GM19467 (cell line): Measurements from ENCODE around the gene SNRNP48.

ENCODE experiments used
- ATAC-seq: cut with Tn5 transposase; IDR thresholded peaks from one replicate; pipeline ENCODE4 v1.9.1; 2021; ENCODE audit warnings: mild to moderate bottlenecking, moderate library complexity; ENCODE audit not compliant: unreplicated experiment

The SNRNP48 gene

GRCh38 chr6:7589949-7590917, at the start of gene SNRNP48:
SNRNP48 (plus strand) TSS chr6:7590198; CDS start chr6:7590258, 60 bp downstream.
- peak; percentile 99 for ATAC-seq

- no peak for ATAC-seq
These were observed 49.4 kb upstream of the SNRNP48 start for GRCh38 chr6:7540595-7540994.

- ATAC-seq = no peak
These were observed 48.6 kb upstream of the SNRNP48 start, which contains the start of gene DSP for GRCh38 chr6:7541175-7542064. DSP (plus strand) TSS chr6:7541671; CDS start chr6:7541916, 245 bp downstream.

- no peak for ATAC-seq
These were observed 47.7 kb upstream of the SNRNP48 start for GRCh38 chr6:7542065-7542873.

- no peak for ATAC-seq
These were observed 46.9 kb upstream of the SNRNP48 start for GRCh38 chr6:7542874-7543624.

GRCh38 chr6:7543789-7544424, 46.1 kb upstream of the SNRNP48 start:
- no peak for ATAC-seq

- no peak for ATAC-seq
These were observed 45.4 kb upstream of the SNRNP48 start for GRCh38 chr6:7544597-7544996.

GRCh38 chr6:7545316-7546019, 44.5 kb upstream of the SNRNP48 start:
- no peak for ATAC-seq

GRCh38 chr6:7546020-7546369, 44.0 kb upstream of the SNRNP48 start:
- ATAC-seq = no peak

GRCh38 chr6:7546383-7546782, 43.6 kb upstream of the SNRNP48 start:
- ATAC-seq = no peak

- no peak for ATAC-seq
These were observed 43.1 kb upstream of the SNRNP48 start for GRCh38 chr6:7546896-7547295.

GRCh38 chr6:7547315-7547714, 42.7 kb upstream of the SNRNP48 start:
- ATAC-seq = no peak

GRCh38 chr6:7550433-7550801, 39.6 kb upstream of the SNRNP48 start:
- no peak for ATAC-seq

GRCh38 chr6:7554533-7555275, 35.3 kb upstream of the SNRNP48 start:
- no peak for ATAC-seq

GRCh38 chr6:7555671-7556070, 34.3 kb upstream of the SNRNP48 start:
- no peak for ATAC-seq

GRCh38 chr6:7556394-7557106, 33.4 kb upstream of the SNRNP48 start:
- ATAC-seq = no peak

- ATAC-seq = no peak
These were observed 32.3 kb upstream of the SNRNP48 start for GRCh38 chr6:7557652-7558051.

- ATAC-seq = no peak
These were observed 31.2 kb upstream of the SNRNP48 start for GRCh38 chr6:7558781-7559180.
